ENCODE data around the gene RIMKLA.

RIMKLA gene

GRCh38 chr1:42456754-42457089 lies 76.1 kb downstream of the RIMKLA start:
- intact Hi-C loops (cut with DNase I; ENCODE audit: low total_unique reads), result loop anchor here (5.0 kb wide), 2 partner anchors 226 to 789 kb away; partner anchors contain the start of gene YBX1
- no peak for TF ChIP-seq CTCF (IDR thresholded peaks at IDR 0.05)
- no peaks in the 10 kb centered on the region for H3K27me3 ChIP-seq
- H3K9me3 ChIP-seq, result no peaks in the 10 kb centered on the region
- H3K36me3 ChIP-seq, result peaks cover 0 to 27% (median 15%) of the 10 kb centered on the region in 3 donors
- DNase-seq, result peak in 1 of 2 donors; percentile 72
- peak overlapping the region; percentile 79 to 80 for H3K4me3 ChIP-seq
- H3K4me1 ChIP-seq, result peaks cover 0 to 23% (median 12%) of the 10 kb centered on the region in 4 donors
- peak overlapping the region; percentile 88 to 91 for H3K27ac ChIP-seq

- Histone ChIP-seq H3K27me3 (no peaks in the 10 kb centered on the region), H3K27ac (no peak overlapping the region), H3K9me3 (no peaks in the 10 kb centered on the region), H3K36me3 (peaks cover 0 to 27% (median 15%) of the 10 kb centered on the region in 3 donors), H3K4me3 (no peak overlapping the region), H3K4me1 (peaks cover 0 to 41% (median 18%) of the 10 kb centered on the region in 4 donors)
- no peak for TF ChIP-seq CTCF (IDR thresholded peaks at IDR 0.05)
- intact Hi-C loops (cut with DNase I; ENCODE audit: low total_unique reads), result loop anchor here (10.0 kb wide), 1 partner anchor 126 kb away; the partner anchor contains the start of gene FOXJ3
- no peak for DNase-seq
Measured at GRCh38 chr1:42461196-42461595, 80.6 kb downstream of the RIMKLA start.

GRCh38 chr1:42462828-42463763 lies 82.5 kb downstream of the RIMKLA start, which contains the start of gene CCDC30:
Gene CCDC30 (plus strand): TSS chr1:42463286. CDS start chr1:42480552, 17,266 bp downstream.
- peaks cover 0 to 27% (median 15%) of the 10 kb centered on the region in 3 donors for H3K36me3 ChIP-seq
- H3K27ac ChIP-seq, result peak within 1 kb of the TSS; percentile 39 to 52
- DNase-seq, result peak; percentile 97 to 99
- peak in 1 of 2 experiments; percentile 24 for TF ChIP-seq CTCF (IDR thresholded peaks at IDR 0.05)
- H3K4me1 ChIP-seq, result peaks cover 0 to 27% (median 9%) of the 10 kb centered on the region in 4 donors
- peak within 1 kb of the TSS; percentile 62 to 69 for H3K4me3 ChIP-seq
- intact Hi-C loops (cut with DNase I; ENCODE audit: low total_unique reads), result loop anchor here (10.0 kb wide), 1 partner anchor 128 kb away; the partner anchor contains the start of gene FOXJ3
- H3K27me3 ChIP-seq, result no peaks in the 10 kb centered on the region
- no peaks in the 10 kb centered on the region for H3K9me3 ChIP-seq

- intact Hi-C loops (cut with DNase I; ENCODE audit: low total_unique reads), result loop anchor here (10.0 kb wide), 1 partner anchor 129 kb away; the partner anchor contains the start of gene FOXJ3
- peaks cover 0 to 22% (median 9%) of the 10 kb centered on the region in 4 donors for H3K4me1 ChIP-seq
- no peaks in the 10 kb centered on the region for H3K27me3 ChIP-seq
- no peak for DNase-seq
- peak overlapping the region in 1 of 2 donors; percentile 52 for H3K27ac ChIP-seq
- TF ChIP-seq CTCF (IDR thresholded peaks at IDR 0.05), result no peak
- H3K36me3 ChIP-seq, result peaks cover 0 to 23% (median 15%) of the 10 kb centered on the region in 3 donors
- peak overlapping the region; percentile 62 to 69 for H3K4me3 ChIP-seq
- H3K9me3 ChIP-seq, result no peaks in the 10 kb centered on the region
Measured at GRCh38 chr1:42463921-42464320, 83.3 kb downstream of the RIMKLA start.

GRCh38 chr1:42466030-42466429 lies 85.4 kb downstream of the RIMKLA start:
- intact Hi-C loops (cut with DNase I; ENCODE audit: low total_unique reads), result loop anchor here (10.0 kb wide), 1 partner anchor 131 kb away; the partner anchor contains the start of gene FOXJ3
- DNase-seq, result no peak
- Histone ChIP-seq H3K4me3 (no peak overlapping the region), H3K9me3 (no peaks in the 10 kb centered on the region), H3K4me1 (peaks cover 0 to 22% (median 9%) of the 10 kb centered on the region in 4 donors), H3K27me3 (no peaks in the 10 kb centered on the region), H3K27ac (no peak overlapping the region), H3K36me3 (peaks cover 0 to 4% (median 2%) of the 10 kb centered on the region in 3 donors)
- no peak for TF ChIP-seq CTCF (IDR thresholded peaks at IDR 0.05)
